GM19328 (cell line): ENCODE data around the gene SLC35F2.
"Not testable (repeated sequence)": the region's sequence is repeated elsewhere in the genome, so short reads cannot be mapped to it uniquely, and the experiment has no call there.

ENCODE experiments used
- ATAC-seq: cut with Tn5 transposase; IDR thresholded peaks from one replicate; pipeline ENCODE4 v1.9.1; 2021; ENCODE audit warnings: mild to moderate bottlenecking, moderate library complexity; ENCODE audit not compliant: unreplicated experiment

Gene SLC35F2

DNA sequence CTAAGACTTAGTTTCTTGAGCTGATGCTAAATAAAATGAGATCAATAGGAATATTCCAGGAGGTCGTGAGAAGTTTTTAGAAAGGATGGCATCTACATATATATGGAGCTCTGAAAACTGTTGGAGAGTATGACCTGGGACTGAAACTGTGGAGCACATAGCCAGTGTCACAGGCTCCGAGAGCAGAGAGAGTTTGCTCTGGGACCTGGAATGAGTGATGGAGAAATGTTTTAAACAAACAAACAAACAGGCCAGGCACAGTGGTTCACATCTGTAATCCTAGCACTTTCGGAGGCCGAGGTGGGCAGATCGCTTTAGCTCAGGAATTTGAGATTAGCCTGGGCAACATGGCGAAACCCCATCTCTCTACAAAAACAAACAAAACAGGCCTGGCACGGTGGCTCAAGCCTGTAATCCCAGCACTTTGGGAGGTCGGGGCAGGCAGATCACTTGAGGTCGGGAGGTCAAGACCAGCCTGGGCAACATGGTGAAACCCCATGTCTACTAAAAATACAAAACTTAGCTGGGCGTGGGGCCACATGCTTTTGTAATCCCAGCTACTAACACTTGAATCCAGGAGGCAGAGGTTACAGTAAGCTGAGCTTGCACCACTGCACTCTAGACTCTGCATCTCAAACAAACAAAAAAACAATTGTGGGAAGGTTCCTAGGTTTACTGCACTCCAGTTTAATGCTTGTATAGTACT is 67.1 kb downstream of the SLC35F2 start:
- no peak for ATAC-seq

DNA sequence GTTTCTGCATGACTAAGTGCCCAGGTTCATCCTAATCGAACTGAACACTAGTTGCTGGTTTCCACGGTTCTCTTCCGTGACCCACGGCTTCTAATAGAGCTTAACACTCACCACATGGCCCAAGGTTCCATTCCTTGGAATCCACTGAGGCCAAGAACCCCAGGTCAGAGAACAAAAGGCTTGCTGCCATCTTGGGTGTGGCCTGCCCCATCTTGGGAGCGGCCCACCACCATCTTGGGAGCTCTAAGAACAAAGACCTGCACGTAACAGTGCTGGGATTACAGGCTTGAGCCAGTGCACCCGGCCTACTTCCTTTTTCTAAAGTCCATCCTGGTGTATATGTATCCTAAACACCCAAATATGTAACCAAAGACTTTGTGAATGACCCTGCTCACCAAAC is 68.8 kb downstream of the SLC35F2 start:
- no peak for ATAC-seq

DNA sequence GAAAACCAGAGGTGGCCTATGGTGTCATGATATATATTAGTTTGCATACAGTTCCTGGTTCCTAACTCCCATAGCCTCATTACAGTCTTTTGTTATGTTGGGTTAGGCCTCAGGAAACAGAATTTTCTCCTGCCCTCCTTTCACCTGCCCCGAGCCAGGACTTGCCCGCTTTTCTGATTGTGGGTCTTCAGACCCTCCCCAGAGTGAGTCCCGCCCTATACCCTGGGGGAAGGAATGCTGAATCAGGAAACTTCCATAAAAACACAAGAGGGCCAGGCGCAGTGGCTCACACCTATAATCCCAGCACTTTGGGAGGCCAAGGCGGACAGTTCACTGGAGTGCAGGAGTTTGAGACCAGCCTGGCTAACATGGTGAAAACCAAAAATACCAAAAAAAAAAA is 70.9 kb downstream of the SLC35F2 start:
- ATAC-seq: no peak

DNA sequence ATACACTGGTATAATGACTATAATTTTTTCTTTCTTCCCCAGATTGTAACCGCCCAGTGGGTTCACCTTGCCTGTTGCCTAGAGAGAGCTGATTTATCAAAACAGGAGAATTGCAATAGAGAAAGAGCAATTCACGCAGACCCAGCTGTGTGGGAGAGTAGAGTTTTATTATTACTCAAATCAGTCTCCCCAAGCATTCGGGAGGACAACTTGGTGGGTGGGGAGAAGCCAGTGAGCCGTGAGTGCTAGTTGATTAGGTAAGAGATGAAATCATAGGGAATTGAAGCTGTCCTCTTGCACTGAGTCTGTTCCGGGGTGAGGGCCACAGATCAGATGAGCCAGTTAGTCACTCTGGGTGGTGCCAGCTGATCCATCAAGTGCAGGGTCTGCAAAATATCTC is 73.2 kb downstream of the SLC35F2 start:
- ATAC-seq: no peak

DNA sequence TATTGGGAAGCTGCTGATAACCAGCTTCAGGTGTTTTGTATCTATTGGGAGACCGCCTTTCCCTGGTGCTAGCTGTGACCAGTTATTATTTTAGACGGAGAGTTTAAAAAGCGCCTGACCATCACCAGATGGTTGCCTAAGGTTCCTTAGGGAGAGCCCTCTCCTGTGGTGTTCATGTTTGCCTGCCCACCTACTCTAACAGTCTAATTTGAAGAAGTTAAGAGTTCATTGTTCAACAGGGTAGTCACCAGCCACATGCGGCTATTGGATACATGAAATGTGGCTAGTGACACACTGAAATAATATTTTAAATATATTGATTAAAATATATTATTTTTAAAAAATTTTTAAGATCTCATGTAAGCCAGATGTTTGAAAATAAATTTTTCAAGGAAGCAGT is 75.5 kb downstream of the SLC35F2 start:
- no peak for ATAC-seq

DNA sequence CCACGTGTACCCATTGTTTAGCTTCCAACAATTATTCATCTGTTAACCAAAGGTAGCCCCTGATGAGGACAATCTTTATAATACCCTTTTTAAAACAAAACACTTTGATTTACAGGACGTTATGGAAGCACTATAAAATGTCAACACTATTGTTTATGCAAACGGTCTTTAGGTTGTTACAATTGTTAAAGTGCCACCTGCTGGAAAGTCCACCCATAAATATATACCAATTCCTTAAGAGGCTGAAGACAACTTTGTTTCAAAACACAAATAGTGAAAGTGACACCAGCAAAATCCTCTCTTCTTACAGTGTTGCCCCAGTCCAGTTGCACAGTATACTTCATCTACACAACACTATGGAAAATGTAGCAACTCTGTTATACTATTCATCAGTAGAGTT is 77.8 kb downstream of the SLC35F2 start:
- ATAC-seq: no peak

DNA sequence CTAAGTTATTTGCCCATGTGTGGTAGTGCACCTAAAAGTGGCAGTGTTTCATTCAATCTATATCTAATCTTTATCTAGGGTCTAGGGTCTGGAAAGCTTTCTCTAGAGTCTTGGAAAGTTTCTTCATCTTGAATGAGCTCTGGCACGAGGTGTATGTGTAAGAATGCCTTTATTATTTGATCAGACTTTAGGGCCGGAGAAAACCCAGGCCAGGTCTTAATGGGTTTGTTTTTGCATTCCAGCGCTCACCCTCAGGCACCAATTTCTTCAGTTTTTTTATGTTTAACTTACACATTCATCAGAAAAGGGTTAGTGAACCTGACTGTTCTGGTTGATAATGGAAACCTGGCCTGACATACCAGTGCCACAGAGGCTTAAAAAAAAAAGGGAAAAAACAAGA is 78.5 kb downstream of the SLC35F2 start:
- no peak for ATAC-seq

DNA sequence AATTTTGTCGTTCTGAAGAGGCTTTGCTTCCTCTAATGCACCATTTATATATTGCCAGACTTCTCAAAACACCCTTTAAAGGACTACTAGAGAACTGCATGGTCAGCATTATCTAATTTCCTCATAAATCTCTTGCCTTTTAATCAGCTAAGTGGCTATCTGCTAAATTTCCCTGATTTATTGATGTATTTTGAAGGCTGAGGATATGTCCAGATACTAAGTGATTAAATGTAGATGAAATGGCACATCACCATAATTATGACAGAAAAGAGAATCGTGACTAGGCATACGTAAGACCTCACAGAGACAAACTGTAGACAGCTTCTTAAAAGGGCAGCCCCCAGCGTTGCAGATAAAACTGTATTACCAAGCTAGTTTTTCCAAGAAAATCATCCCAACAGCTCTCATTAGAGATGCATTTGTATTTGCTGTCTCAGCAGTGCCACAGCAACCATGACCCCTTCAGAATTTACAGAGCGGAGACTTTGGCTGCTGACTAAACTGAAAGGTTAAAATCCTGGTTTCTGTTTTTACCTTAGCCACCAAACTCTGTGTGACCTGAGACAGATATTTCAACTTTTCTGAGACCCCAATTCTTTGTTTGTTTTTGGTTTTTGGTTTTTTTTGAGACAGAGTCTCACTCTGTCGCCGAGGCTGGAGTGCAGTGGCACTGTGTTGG is 79.6 kb downstream of the SLC35F2 start:
- no peak for ATAC-seq

DNA sequence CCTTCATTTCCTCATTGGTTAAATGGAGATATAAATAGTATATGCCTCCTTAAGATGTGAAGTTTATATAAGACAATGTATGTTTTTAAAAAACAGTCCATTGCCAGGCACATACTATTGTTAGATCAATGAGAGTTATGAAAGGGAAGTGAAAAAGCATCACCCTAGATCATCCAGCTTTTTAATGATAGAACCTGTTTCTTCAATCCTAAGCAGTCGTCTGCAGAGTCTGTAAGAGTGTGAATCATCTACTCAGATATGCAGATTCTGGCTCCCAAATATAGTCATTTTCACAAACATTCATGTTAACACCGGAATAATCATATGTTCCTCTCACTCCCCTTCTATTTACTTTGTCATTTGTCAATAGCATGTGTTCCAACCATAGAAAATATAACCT is 81.5 kb downstream of the SLC35F2 start:
- peak; percentile 60 for ATAC-seq

DNA sequence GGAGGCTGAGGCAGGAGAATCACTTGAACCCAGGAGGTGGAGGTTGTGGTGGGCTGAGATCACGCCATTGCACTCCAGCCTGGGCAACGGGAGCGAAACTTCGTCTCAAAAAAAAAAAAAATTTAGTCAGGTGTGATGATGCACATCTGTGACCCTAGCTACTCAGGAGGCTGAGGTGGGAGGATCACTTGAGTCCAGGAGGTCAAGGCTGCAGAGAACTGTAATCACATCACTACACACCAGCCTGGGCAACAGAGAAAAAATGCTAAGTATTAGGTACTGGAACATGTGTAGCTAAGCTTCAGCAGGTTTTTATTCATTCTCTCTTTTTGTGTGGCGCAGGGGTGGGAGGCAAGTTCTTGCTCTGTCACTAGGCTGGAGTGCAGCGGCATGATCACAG is 82.5 kb downstream of the SLC35F2 start:
- ATAC-seq: no peak

DNA sequence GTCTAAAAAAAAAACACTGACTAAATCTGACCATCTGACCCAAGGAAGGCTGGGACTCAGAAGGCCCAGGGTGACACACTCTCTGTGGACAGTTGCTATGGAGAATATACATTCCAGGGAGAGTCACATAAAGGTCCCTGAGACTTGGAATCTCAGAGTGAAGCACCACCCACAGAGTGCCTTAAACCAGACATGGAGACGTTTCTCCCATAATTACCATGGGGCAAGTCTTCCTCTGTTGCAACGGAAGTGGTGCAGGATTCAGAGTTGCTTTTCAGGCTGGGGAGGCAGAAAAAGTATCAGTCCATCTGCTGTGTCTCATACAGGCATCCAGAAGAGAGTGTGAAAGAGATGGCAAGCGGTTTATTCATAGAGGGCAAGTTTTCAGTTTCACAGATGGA is 88.0 kb downstream of the SLC35F2 start:
- ATAC-seq: no peak

DNA sequence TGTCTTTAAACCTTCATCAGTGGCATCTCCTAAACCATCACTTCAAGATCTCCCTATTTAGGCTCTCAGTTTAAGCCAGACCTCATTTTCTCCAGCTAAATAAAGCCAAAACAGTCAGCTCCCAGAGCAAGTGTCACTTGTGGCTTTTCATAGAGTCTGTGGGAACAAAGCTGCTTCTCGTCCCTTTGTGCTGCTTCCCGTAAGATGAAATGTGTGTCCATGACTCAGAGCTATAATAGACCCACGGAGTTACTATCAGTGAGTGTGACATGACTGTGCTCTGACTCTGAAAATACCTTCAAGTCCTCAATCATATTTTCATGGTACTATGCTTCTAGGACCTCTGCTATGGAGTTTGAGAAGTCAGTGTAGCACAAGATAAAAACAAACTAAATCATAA is 89.4 kb downstream of the SLC35F2 start:
- ATAC-seq: no peak

DNA sequence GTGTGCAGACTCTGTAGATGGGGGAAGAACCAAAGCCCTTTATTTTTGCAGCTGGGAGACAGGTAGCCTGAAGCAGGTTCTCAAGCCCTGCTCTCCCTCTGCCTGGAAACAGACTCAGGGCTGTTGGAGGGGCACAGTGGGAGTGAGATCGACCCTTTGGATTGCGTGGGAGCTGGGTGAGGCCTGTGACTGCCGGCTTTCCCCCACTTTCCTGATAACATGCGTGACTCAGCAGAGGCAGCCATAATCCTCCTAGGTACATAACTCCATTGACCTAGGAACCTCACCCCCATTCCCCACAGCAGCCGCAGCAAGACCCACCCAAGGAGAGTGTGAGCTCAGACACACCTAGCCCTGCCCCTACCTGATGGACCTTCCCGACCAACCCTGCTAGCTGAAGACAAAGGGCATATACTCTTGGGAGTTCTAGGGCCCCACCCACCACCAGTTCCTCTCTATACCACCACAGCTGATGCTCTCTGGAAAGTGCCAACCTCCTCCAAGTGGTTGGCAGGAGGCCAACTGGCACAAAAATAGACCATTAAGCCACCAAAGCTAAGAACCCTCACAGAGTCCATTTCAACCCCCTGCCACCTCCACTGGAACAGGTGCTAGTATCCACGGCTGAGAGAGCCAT is 99.8 kb downstream of the SLC35F2 start:
- ATAC-seq: not testable (repeated sequence)

DNA sequence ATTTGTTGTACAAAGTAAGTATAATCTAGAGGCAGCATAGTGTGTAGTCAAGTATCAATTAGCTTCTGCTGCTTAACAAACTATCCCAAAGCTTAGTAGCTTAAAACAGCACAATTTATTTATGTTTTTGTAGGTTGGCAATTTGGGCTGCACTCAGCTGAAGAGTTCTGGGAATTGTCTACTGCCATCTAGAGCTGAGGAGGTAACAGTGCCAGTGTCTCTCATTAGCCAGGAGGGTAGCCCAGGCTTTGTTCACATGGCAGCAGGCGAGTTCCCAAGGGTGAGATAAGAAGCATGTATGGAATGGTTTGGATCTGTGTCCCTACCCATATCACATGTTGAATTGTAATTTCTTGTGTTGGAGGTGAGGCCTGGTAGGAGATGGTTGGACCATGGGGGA is 100.9 kb downstream of the SLC35F2 start:
- ATAC-seq: no peak

DNA sequence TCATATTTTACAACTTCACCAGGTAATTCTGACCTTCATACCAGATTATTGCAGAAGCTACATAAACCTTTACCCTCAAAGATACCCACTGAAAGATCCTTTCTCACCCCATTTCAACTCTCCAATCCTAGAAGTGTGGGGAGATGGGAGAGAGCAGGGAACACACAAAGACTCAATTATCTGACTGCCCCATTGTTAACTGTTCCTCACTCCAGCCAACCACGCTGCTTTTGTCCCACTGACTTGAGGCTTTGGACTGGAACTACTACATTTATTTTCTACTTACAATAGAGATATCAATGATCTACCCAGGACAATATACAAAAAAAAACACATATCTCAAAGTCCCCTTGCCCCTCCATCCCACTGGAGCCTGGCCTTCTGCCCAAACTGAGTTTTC is 102.0 kb downstream of the SLC35F2 start:
- ATAC-seq: no peak

DNA sequence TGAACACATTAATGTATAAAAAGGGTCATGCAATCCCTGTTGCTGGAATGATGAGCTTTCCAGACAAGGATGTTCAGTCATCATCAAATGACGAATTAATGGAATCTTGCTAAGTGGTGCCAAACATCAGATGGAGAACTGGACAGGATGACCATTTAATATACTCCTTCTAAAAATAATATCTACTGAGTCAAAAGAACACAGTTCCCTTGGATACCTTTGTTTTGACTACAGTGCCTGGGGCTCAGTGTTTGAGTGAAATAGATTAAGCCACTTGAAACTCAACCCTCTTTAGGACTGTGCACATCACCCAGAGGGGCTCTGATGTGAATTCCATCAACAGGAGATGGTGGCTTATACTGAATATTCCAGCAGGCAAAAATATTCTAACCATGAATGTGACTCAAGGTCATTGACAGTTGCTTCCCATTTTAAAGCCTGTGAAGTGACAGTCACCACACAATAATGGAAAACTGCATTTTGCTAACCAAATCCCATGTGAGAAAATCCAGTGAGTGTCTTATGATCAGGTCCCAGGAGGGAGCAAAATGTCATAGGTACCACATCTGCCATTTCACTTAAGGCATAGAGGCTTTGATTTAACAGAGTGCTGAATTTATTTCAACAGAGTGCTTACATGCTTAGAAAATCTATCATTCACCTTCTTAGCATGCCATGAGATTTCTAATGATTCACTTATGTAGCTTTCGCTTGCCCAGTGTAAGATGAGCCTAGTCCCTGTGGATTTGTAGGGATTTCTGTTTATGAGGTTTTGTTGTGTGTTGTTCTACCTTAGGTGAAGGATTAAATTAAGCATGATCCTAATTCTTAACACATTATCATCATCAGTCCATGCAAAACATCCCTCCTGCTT is 105.4 kb downstream of the SLC35F2 start:
- ATAC-seq: no peak

DNA sequence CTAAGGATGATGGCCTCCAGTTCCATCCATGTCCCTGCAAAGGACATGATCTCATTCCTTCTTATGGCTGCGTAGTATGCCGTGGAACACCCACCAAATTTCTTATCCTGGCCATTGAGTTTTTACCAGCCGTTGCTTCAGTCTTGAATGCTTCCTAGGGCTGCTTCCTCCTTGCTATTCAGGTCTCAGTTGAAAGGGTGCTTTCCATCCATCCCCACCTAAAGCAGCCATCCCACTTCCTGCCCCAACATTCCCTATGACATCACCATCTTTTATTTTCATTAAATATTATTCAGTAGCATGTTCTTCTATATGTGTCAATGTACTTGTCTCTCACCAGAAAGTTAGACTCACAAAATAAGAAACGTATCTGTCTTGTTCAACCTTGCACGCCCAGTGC is 106.1 kb downstream of the SLC35F2 start:
- no peak for ATAC-seq

DNA sequence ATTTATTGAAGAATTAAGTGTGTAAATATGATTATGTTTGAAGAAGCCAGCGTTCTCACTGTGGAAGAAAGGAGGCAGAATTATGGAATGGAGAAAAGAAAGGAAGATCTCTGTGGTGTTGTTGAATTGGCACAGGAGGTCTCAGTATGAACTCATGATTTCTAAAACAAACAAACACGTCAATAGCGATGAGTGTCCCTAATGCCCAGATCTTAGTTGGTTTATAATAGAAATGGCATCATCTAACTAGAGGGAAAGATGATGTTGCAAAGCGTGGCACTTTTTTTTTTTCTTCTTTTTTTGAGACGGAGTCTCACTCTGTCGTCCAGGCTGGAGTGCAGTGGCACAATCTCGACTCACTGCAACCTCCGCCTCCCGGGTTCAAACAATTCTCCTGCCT is 107.5 kb downstream of the SLC35F2 start:
- no peak for ATAC-seq

DNA sequence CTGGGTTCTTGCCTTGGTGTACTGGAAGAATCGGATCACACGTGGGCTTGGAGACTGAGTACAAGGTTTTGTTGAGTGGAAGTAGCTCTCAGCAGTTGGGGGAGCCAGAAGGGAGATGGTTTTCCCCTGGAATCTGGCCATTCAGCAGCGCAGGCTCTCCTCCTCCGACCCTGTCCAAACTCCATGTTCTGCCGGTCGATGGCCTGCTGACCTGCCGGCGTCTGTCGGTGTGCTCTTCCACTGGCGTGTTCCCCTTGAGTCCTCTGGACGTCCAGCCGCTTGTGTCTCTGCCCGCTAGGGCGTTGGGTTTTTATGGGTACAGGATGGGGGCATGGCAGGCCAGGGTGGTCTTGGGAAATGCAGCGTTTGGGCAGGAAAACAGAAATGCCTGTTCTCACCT is 108.3 kb downstream of the SLC35F2 start:
- no peak for ATAC-seq

DNA sequence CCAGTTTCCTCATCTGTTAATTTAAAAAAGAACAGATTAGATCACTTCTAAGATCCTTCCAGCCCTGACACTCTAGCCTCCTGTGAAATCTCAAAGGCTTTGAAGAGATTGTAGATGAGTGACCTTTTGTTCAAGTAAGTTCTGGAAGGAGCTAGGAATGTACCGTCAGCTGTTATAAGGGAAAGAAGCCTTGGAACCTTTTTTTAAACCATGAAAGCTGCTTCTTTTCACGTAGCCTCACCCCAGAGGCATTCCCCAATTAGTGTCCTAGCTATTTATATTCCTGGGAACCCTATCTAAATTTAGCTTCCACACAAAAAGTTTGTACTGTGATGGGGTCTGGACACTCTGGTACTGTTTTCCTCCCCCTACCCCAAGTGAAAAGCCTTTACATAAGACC is 111.0 kb downstream of the SLC35F2 start:
- no peak for ATAC-seq

DNA sequence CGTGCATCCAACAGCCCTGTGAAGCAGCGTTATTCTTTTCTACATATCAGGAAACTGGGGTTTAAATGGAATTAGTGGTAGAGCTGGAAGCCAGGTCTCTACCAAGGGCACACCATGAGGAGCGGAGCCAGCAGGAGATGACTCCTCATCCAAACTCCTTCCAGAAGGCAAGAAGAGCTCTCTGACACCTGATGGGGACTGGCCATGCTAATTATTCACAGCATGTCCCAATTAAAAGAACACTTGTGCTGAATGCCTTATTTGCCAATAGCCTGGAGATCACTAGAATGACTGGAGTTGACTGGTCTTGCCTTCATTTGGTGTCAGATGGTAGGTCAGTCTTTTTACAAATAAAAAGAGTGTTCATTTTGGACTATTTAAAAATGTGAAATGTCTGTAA is 113.9 kb downstream of the SLC35F2 start:
- no peak for ATAC-seq
